Measurements from ENCODE around the gene CCDC194. TPM values are rescaled to one million over a fixed set of nuclear protein-coding genes. Genes with fewer than 3 reads are reported as not detected.

The CCDC194 gene
- total and polyA plus RNA-seq, 4 donors, result 0.12 to 0.50 TPM; not detected in 2

DNA sequence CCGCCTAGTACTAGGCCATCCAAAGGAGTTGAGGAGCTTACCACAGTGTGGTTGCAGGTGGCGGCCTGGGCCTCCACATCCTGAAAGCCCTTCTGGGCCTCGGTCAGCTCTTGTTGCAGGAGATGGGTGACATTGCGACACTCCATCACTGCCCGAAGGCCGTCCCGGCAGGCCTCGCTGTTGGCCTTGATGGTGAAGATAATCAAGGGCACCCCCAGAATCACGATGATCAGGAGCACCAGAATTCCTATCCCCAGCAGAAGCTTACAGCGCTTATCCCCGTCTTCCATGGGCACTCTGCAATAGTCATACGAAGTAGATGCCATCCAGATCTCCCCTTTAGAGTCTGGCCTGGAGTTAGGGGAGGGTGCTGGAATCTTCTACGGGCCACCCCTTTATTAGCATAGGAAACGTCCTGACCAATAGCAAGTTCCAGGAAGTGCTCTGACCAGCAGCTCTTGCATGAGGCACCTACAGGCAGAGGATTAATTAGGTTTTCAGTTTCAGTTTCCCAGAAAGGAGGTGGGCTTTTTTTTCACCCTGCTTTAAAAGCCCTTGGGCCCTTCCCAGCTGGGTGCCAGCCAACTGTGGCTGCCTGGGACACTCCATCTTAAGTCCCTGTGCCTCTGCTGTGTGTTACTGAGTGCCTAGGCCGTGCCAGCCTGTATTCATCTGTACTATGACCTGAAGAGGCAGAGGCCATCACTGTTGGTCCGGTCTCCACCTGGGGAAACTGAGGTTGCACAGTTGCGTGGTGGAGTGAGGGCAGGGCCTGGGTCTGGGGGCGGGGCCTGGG lies 11.5 kb upstream of the CCDC194 start, which contains the start of gene BST2:
Gene BST2, minus strand, starts transcription at position 381 of the 796 bp plus-strand sequence. Its CDS starts 55 bp downstream, at position 326.
- peaks cover 0 to 10% (median under 1%) of the 10 kb centered on the region in 4 donors for H3K36me3 ChIP-seq (ENCODE audit: control insufficient read depth in 4 of 4, insufficient read depth in 3 of 4, low read depth in 1 of 4, low read length in 3 of 4)
- peak within 1 kb of the TSS; percentile 95 to 96 for H3K27ac ChIP-seq (ENCODE audit: low read depth in 1 of 2, low read length in 2 of 2)
- H3K4me1 ChIP-seq (ENCODE audit: control insufficient read depth in 4 of 4, insufficient read depth in 4 of 4, low read length in 3 of 4), result peaks cover 0 to 30% (median 21%) of the 10 kb centered on the region in 4 donors
- TF ChIP-seq YY1 (IDR thresholded peaks at IDR 0.05), result peak; percentile 73
- TF ChIP-seq, protein P1, sequence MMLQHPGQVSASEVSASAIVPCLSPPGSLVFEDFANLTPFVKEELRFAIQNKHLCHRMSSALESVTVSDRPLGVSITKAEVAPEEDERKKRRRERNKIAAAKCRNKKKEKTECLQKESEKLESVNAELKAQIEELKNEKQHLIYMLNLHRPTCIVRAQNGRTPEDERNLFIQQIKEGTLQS (IDR thresholded peaks at IDR 0.05), result no peak
- TF ChIP-seq GABPA (IDR thresholded peaks at IDR 0.05 in 1 of 2, conservative IDR thresholded peaks at IDR 0.05 in 1 of 2), result peak; percentile 23 to 73
- TF ChIP-seq, protein P2, sequence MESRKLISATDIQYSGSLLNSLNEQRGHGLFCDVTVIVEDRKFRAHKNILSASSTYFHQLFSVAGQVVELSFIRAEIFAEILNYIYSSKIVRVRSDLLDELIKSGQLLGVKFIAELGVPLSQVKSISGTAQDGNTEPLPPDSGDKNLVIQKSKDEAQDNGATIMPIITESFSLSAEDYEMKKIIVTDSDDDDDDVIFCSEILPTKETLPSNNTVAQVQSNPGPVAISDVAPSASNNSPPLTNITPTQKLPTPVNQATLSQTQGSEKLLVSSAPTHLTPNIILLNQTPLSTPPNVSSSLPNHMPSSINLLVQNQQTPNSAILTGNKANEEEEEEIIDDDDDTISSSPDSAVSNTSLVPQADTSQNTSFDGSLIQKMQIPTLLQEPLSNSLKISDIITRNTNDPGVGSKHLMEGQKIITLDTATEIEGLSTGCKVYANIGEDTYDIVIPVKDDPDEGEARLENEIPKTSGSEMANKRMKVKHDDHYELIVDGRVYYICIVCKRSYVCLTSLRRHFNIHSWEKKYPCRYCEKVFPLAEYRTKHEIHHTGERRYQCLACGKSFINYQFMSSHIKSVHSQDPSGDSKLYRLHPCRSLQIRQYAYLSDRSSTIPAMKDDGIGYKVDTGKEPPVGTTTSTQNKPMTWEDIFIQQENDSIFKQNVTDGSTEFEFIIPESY (IDR thresholded peaks at IDR 0.05), result no peak
- peak; percentile 79 for TF ChIP-seq SP1 (IDR thresholded peaks at IDR 0.05)
- TF ChIP-seq, protein P3, sequence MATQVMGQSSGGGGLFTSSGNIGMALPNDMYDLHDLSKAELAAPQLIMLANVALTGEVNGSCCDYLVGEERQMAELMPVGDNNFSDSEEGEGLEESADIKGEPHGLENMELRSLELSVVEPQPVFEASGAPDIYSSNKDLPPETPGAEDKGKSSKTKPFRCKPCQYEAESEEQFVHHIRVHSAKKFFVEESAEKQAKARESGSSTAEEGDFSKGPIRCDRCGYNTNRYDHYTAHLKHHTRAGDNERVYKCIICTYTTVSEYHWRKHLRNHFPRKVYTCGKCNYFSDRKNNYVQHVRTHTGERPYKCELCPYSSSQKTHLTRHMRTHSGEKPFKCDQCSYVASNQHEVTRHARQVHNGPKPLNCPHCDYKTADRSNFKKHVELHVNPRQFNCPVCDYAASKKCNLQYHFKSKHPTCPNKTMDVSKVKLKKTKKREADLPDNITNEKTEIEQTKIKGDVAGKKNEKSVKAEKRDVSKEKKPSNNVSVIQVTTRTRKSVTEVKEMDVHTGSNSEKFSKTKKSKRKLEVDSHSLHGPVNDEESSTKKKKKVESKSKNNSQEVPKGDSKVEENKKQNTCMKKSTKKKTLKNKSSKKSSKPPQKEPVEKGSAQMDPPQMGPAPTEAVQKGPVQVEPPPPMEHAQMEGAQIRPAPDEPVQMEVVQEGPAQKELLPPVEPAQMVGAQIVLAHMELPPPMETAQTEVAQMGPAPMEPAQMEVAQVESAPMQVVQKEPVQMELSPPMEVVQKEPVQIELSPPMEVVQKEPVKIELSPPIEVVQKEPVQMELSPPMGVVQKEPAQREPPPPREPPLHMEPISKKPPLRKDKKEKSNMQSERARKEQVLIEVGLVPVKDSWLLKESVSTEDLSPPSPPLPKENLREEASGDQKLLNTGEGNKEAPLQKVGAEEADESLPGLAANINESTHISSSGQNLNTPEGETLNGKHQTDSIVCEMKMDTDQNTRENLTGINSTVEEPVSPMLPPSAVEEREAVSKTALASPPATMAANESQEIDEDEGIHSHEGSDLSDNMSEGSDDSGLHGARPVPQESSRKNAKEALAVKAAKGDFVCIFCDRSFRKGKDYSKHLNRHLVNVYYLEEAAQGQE (IDR thresholded peaks at IDR 0.05), result peak; percentile 62
- TF ChIP-seq JUND (IDR thresholded peaks at IDR 0.05), result peak in 1 of 2 donors; percentile 48
- TF ChIP-seq, protein P4, sequence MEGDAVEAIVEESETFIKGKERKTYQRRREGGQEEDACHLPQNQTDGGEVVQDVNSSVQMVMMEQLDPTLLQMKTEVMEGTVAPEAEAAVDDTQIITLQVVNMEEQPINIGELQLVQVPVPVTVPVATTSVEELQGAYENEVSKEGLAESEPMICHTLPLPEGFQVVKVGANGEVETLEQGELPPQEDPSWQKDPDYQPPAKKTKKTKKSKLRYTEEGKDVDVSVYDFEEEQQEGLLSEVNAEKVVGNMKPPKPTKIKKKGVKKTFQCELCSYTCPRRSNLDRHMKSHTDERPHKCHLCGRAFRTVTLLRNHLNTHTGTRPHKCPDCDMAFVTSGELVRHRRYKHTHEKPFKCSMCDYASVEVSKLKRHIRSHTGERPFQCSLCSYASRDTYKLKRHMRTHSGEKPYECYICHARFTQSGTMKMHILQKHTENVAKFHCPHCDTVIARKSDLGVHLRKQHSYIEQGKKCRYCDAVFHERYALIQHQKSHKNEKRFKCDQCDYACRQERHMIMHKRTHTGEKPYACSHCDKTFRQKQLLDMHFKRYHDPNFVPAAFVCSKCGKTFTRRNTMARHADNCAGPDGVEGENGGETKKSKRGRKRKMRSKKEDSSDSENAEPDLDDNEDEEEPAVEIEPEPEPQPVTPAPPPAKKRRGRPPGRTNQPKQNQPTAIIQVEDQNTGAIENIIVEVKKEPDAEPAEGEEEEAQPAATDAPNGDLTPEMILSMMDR (IDR thresholded peaks at IDR 0.05; ENCODE audit: low read depth, low read length, missing input control), result no peak
- TF ChIP-seq TAF1 (conservative IDR thresholded peaks at IDR 0.05), result peak; percentile 38
- TF ChIP-seq NR2F2 (IDR thresholded peaks at IDR 0.05), result peak; percentile 68
- no peak for TF ChIP-seq HNF4G (IDR thresholded peaks at IDR 0.05)
- TF ChIP-seq FOXA2 (IDR thresholded peaks at IDR 0.05), result no peak
- peak; percentile 18 to 30 for TF ChIP-seq RXRA (IDR thresholded peaks at IDR 0.05)
- TF ChIP-seq HNF4A (conservative IDR thresholded peaks at IDR 0.05), result peak in 1 of 2 donors; percentile 32
- TF ChIP-seq RAD21 (IDR thresholded peaks at IDR 0.05), result no peak
- TF ChIP-seq, protein P5, sequence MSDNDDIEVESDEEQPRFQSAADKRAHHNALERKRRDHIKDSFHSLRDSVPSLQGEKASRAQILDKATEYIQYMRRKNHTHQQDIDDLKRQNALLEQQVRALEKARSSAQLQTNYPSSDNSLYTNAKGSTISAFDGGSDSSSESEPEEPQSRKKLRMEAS (IDR thresholded peaks at IDR 0.05), result peak; percentile 49
- no peak for TF ChIP-seq FOXA1 (IDR thresholded peaks at IDR 0.05)
- TF ChIP-seq EGR1 (IDR thresholded peaks at IDR 0.05; ENCODE audit: low read depth in 2 of 2), result no peak
- DNase-seq (ENCODE audit: low spot score), result peak; percentile 46
- WGBS, result 38% methylated on average over 18 of the region's 18 CpGs
- H3K27me3 ChIP-seq (ENCODE audit: control insufficient read depth in 4 of 4, insufficient read depth in 4 of 4, low read length in 3 of 4), result no peaks in the 10 kb centered on the region
- peak within 1 kb of the TSS; percentile 69 to 75 (median 74) for H3K4me3 ChIP-seq (ENCODE audit: low read depth in 1 of 3, low read length in 3 of 3)
- H3K9ac ChIP-seq (ENCODE audit: low read depth in 1 of 2, low read length in 2 of 2), result peak within 1 kb of the TSS; percentile 66 to 88
- H3K9me3 ChIP-seq (ENCODE audit: control insufficient read depth in 4 of 4, low read length in 3 of 4), result no peaks in the 10 kb centered on the region
